Astrocyte (in vitro differentiated cells and primary cell): ENCODE results near the gene FCGR3A. TPM values are rescaled to one million over a fixed set of nuclear protein-coding genes. Genes with fewer than 3 reads are reported as not detected.
"Not testable (repeated sequence)": the region's sequence is repeated elsewhere in the genome, so short reads cannot be mapped to it uniquely, and the experiment has no call there.

Source experiments
- DNase-seq: peaks from one replicate; pipeline ENCODE4 v3.0.0-alpha.2; 2010; ENCODE audit warnings: low read depth
- FAIRE-seq: peaks from 2 replicates; lab custom pipeline; 2011; peaks lifted over from hg19 to GRCh38; lab: Jason Lieb, UNC
- H2AFZ ChIP-seq: 2 replicates; pipeline ENCODE4 v1.6.0; 2012; ENCODE audit warnings: low read depth, low read length, inconsistent platforms
- H3K27ac ChIP-seq: 2 replicates; pipeline ENCODE4 v1.5.1; 2011; ENCODE audit warnings: low read depth, low read length, inconsistent platforms
- H3K27me3 ChIP-seq: 2 replicates; pipeline ENCODE4 v1.6.0; 2011; ENCODE audit warnings: low read length, inconsistent platforms; ENCODE audit not compliant: insufficient read depth
- H3K36me3 ChIP-seq: 2 replicates; pipeline ENCODE4 v1.5.1; 2011; ENCODE audit warnings: low read length, inconsistent platforms; ENCODE audit not compliant: insufficient read depth
- H3K4me1 ChIP-seq: 2 replicates; pipeline ENCODE4 v1.5.1; 2011; ENCODE audit warnings: low read length, inconsistent platforms; ENCODE audit not compliant: insufficient read depth
- H3K4me2 ChIP-seq: 2 replicates; pipeline ENCODE4 v1.6.0; 2012; ENCODE audit warnings: low read length, inconsistent platforms
- H3K4me3 ChIP-seq: 2 replicates; pipeline ENCODE4 v1.5.1; 2011; ENCODE audit warnings: low read depth, mild to moderate bottlenecking, low read length, inconsistent platforms; ENCODE audit not compliant: insufficient read depth
- H3K79me2 ChIP-seq: 2 replicates; pipeline ENCODE4 v1.6.0; 2012; ENCODE audit warnings: mild to moderate bottlenecking, low read length, inconsistent platforms; ENCODE audit not compliant: insufficient read depth
- H3K9ac ChIP-seq: 2 replicates; pipeline ENCODE4 v1.6.0; 2012; ENCODE audit warnings: mild to moderate bottlenecking, low read length, inconsistent platforms
- H3K9me3 ChIP-seq: 2 replicates; pipeline ENCODE4 v1.5.1; 2012; ENCODE audit warnings: low read depth, mild to moderate bottlenecking, low read length, inconsistent platforms; ENCODE audit not compliant: insufficient read depth
- H4K20me1 ChIP-seq: 2 replicates; pipeline ENCODE4 v1.6.0; 2012; ENCODE audit warnings: low read length, inconsistent platforms; ENCODE audit not compliant: insufficient read depth
- H3K27ac Mint-ChIP-seq: one replicate; pipeline ENCODE4 v1.8.0; 2021; ENCODE audit warnings: mild to moderate bottlenecking, mixed read lengths; ENCODE audit not compliant: unreplicated experiment
- H3K27me3 Mint-ChIP-seq: one replicate; pipeline ENCODE4 v1.8.0; 2021; ENCODE audit warnings: low read depth, mixed read lengths; ENCODE audit not compliant: unreplicated experiment
- H3K36me3 Mint-ChIP-seq: one replicate; pipeline ENCODE4 v1.8.0; 2021; ENCODE audit warnings: low read depth, mixed read lengths; ENCODE audit not compliant: unreplicated experiment
- H3K4me1 Mint-ChIP-seq: one replicate; pipeline ENCODE4 v1.8.0; 2021; ENCODE audit warnings: low read depth, mixed read lengths; ENCODE audit not compliant: unreplicated experiment
- H3K4me3 Mint-ChIP-seq: one replicate; pipeline ENCODE4 v1.8.0; 2021; ENCODE audit warnings: mild to moderate bottlenecking, moderate library complexity, mixed read lengths; ENCODE audit not compliant: unreplicated experiment
- H3K9me3 Mint-ChIP-seq: one replicate; pipeline ENCODE4 v1.8.0; 2021; ENCODE audit warnings: mild to moderate bottlenecking, mixed read lengths; ENCODE audit not compliant: unreplicated experiment
- total RNA-seq: library from RNA; stranded (reverse); gene quantifications from 2 replicates; pipeline ENCODE4 v1.2.1, GENCODE V29; 2021

FCGR3A gene
- total RNA-seq, 1 donor from 2014 or later, result not detected

DNA sequence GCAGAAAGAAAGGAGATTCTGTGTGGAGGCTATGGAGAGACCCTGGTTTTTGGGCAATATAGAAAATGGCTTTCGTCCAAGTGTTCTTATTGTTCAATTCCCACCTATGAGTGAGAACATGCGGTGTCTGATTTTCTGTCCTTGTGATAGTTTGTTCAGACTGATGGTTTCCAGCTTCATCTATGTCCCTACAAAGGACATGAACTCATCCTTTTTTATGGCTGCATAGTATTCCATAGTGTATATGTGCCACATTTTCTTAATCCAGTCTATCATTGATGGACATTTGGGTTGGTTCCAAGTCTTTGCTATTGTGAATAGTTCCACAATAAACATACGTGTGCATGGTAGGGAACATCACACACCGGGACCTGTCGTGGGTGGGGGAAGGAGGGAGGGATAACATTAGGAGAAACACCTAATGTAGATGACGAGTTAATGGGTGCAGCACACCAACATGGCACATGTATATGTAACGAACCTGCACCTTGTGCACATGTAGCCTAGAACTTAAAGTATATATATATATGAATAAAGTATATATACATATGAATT, 10.6 kb downstream of the FCGR3A start:
- H3K4me1 ChIP-seq, H3K9me3 ChIP-seq, H3K27me3 ChIP-seq, H3K4me3 ChIP-seq, FAIRE-seq, H3K27ac Mint-ChIP-seq, H3K4me1 Mint-ChIP-seq, DNase-seq, H3K9me3 Mint-ChIP-seq, H3K4me2 ChIP-seq, H3K27ac ChIP-seq, H3K36me3 Mint-ChIP-seq, H3K9ac ChIP-seq, H3K36me3 ChIP-seq, H2AFZ ChIP-seq, H3K79me2 ChIP-seq, H4K20me1 ChIP-seq: not testable (repeated sequence)
- H3K4me3 Mint-ChIP-seq, result peak overlapping the region; percentile 93
- peaks cover 14% of the 10 kb centered on the region for H3K27me3 Mint-ChIP-seq

DNA sequence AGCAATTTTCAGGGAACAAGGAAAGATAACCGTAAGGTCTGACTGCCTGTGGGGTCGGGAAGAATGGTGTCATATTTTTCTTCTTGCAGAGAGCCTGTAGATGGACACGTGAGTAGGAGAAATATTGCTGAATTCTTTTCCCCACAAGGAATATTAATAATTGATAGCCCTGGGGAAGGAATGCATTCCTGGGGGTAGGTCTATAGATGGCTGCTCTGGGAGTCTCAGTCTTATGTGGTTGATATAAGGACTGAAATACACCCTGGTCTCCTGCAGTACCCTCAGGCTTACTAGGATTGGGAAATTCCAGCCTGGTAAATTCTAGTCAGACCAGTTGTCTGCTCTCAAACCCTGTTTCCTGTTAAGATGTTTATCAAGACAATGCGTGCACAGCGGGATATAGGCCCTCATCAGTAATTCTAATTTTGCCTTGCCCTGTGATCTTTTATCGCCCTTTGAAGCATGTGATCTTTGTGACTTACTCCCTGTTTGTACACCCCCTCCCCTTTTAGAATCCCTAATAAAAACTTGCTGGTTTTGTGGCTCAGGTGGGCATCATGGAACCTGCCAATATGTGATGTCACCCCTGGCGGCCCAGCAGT, 12.4 kb downstream of the FCGR3A start:
- H3K4me1 Mint-ChIP-seq, H3K4me2 ChIP-seq, H3K36me3 ChIP-seq, H3K4me1 ChIP-seq, H3K27ac Mint-ChIP-seq, H3K36me3 Mint-ChIP-seq, H2AFZ ChIP-seq, H3K4me3 ChIP-seq, H3K27ac ChIP-seq, H3K9ac ChIP-seq, H3K27me3 Mint-ChIP-seq, FAIRE-seq, H4K20me1 ChIP-seq, H3K27me3 ChIP-seq, H3K4me3 Mint-ChIP-seq, H3K9me3 Mint-ChIP-seq, DNase-seq, H3K79me2 ChIP-seq, H3K9me3 ChIP-seq: not testable (repeated sequence)

DNA sequence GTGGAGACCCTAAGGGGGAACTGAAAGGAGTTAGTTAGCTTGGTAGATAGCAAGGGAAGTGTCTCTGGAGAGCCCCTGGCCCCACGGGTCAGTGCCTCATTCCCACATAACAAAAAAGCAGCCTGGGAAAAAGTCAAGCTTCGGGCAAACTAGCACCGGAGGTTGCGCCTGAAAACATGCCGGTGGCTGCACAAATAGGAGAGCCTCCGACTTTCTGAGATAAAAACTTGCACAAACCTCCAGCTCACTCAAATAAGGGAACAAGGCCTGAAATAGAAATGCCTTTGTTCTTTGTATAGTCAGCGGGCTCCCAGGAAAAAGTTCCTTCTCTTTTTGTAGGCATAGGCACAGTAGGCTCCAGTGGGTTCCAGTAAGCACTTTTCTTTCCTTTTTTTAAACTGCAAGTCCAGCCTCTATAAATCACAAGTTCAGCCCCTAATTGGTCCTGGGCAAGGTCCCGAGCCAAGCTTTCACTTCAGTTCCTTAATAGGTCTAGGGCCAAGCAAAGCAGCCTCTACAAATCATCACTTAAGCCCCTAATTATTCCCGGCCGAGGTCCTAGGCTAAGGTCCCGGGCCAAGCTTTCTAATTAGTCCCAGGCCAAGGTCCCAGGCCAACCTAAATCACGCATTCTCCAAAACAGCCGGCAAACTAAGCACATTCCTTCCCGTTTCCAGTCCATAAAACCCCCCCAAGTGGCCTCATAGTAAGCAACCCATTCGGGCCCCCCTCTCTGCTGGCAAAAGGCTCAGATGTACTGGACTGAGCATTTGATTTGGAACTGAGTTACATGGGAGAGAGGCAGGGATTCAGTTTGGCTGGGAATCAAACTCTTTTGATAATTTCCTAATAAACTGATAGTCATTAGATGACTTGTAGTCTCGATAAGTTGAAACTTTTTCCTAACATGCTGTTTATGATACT, 16.7 kb downstream of the FCGR3A start:
- H3K27me3 Mint-ChIP-seq, DNase-seq, H3K36me3 ChIP-seq, H3K9ac ChIP-seq, H3K9me3 ChIP-seq, H3K4me1 ChIP-seq, H3K27ac ChIP-seq, H4K20me1 ChIP-seq, H3K27me3 ChIP-seq, H3K36me3 Mint-ChIP-seq, FAIRE-seq, H3K79me2 ChIP-seq, H3K9me3 Mint-ChIP-seq, H3K4me1 Mint-ChIP-seq: not testable (repeated sequence)
- H3K4me2 ChIP-seq, result peak overlapping the region; percentile 85
- H2AFZ ChIP-seq, result peak overlapping the region; percentile 72
- H3K27ac Mint-ChIP-seq, result peak overlapping the region; percentile 53
- peak overlapping the region; percentile 3 for H3K4me3 ChIP-seq
- H3K4me3 Mint-ChIP-seq, result peak overlapping the region; percentile 68
